Fibroblast of villous mesenchyme (primary cell): ENCODE data around the gene HELZ2. TPM values are rescaled to one million over a fixed set of nuclear protein-coding genes. Genes with fewer than 3 reads are reported as not detected.
"Not testable (repeated sequence)": the region's sequence is repeated elsewhere in the genome, so short reads cannot be mapped to it uniquely, and the experiment has no call there.

ENCODE experiments used
- DNase-seq: peaks from one replicate; pipeline ENCODE4 v3.0.0-alpha.2; 2010; ENCODE audit warnings: low read depth
- H3K4me3 ChIP-seq: 2 replicates; pipeline ENCODE4 v1.5.1; 2011; ENCODE audit warnings: low read depth, mild to moderate bottlenecking, low read length
- total RNA-seq: library from RNA; depleted of rRNA; stranded (reverse); fragments of >200 nt; gene quantifications from 2 replicates; pipeline ENCODE4 v1.2.3, GENCODE V29; 2012
- TF ChIP-seq, protein P1 (sequence below): IDR thresholded peaks from 2 replicates; pipeline ENCODE4 v1.5.1; 2012; ENCODE audit warnings: low read depth, mild to moderate bottlenecking, low read length; ENCODE audit not compliant: insufficient read depth

HELZ2 gene
- total RNA-seq, 1 donor = 46.6 TPM

DNA sequence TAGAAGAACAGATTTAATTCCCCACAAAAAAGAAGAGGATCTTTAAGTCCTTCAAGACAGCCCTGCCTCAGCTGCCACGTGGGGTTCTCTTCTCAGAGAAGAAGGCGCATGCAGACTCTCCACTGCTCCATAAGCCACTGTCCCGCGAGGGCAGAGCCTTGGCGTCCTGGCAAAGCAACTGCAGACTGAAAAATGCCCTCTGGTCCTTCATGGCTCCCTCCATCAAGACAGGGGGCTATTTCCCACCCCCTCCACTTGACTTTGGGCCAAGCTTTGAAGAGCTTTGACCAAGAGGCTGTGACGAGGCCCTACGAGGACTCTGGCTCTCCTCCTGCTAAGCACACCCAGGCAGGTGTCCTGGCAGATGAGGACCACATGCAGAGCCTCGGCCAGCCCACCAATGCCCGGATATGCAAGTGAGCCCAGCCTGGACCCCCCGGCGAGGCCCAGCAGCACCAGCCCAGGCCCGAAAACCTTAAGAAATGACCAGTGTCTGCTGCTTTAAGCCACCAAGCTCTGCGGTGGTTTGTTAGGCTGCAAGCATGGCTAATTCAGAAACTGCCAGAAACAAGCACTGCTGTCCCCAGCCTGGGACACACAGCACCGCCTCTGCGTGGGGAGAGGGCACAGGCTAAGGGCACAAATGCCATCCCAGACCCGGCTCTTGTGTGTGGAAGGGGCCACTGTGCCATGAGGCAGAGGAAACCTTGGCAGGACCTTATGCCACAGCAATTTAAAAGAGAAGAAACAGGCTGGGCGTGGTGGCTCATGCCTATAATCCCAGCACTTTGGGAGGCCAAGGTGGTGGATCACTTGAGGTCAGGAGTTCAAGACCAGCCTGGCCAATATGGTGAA lies 36.8 kb upstream of the HELZ2 start:
- H3K4me3 ChIP-seq = no peak overlapping the region
- no peak for DNase-seq
- TF ChIP-seq, protein P1, sequence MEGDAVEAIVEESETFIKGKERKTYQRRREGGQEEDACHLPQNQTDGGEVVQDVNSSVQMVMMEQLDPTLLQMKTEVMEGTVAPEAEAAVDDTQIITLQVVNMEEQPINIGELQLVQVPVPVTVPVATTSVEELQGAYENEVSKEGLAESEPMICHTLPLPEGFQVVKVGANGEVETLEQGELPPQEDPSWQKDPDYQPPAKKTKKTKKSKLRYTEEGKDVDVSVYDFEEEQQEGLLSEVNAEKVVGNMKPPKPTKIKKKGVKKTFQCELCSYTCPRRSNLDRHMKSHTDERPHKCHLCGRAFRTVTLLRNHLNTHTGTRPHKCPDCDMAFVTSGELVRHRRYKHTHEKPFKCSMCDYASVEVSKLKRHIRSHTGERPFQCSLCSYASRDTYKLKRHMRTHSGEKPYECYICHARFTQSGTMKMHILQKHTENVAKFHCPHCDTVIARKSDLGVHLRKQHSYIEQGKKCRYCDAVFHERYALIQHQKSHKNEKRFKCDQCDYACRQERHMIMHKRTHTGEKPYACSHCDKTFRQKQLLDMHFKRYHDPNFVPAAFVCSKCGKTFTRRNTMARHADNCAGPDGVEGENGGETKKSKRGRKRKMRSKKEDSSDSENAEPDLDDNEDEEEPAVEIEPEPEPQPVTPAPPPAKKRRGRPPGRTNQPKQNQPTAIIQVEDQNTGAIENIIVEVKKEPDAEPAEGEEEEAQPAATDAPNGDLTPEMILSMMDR = no peak

DNA sequence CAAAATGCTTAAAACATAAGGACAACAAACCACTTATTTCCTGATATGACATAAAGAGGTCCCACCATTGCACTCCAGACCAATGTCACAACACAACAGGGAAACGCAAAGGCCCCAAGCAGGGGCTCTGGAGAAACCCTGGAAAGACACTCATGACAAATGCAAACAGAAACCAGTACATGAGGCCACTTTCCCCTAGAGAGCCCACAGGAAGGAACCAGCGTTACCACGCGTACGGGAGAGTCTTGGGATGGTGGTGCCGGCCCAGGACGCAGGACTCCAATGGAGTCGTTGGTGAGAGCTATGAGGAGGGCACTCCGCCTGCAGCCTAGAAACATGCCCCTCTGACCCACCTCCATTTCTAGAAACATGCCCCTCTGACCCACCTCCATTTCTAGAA lies 32.6 kb upstream of the HELZ2 start:
- TF ChIP-seq, protein P1 = no peak
- DNase-seq = no peak

DNA sequence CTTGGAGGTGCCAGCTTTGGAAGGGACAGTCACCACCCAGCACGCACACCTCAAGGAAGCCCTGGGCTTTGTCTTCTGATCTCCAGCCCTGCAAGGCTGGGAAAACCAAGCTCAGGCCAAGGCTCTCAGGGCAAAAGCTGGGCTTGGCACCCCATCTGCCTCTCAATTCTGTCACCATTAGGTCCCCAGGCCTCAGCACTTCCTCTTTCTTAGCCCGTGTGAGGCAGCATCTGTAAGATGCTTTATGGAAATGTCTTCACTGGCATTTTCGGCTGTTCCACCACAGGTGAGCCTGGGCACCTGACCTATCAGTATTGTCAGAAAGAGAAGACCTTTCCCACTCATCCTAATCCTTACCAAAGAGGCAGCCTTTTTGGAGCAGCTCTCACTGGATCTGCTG lies 28.3 kb upstream of the HELZ2 start:
- H3K4me3 ChIP-seq = no peak overlapping the region
- TF ChIP-seq, protein P1 = no peak
- no peak for DNase-seq

More for the DNA sequence above, 32.6 kb upstream of the HELZ2 start:
- no peak overlapping the region for H3K4me3 ChIP-seq

GRCh38 chr20:63601679-63602078 lies 27.6 kb upstream of the HELZ2 start:
- not testable (repeated sequence) for DNase-seq, H3K4me3 ChIP-seq

GRCh38 chr20:63599396-63600050 lies 25.5 kb upstream of the HELZ2 start:
- TF ChIP-seq, protein P1 = no peak
- no peak overlapping the region for H3K4me3 ChIP-seq
- no peak for DNase-seq

DNA sequence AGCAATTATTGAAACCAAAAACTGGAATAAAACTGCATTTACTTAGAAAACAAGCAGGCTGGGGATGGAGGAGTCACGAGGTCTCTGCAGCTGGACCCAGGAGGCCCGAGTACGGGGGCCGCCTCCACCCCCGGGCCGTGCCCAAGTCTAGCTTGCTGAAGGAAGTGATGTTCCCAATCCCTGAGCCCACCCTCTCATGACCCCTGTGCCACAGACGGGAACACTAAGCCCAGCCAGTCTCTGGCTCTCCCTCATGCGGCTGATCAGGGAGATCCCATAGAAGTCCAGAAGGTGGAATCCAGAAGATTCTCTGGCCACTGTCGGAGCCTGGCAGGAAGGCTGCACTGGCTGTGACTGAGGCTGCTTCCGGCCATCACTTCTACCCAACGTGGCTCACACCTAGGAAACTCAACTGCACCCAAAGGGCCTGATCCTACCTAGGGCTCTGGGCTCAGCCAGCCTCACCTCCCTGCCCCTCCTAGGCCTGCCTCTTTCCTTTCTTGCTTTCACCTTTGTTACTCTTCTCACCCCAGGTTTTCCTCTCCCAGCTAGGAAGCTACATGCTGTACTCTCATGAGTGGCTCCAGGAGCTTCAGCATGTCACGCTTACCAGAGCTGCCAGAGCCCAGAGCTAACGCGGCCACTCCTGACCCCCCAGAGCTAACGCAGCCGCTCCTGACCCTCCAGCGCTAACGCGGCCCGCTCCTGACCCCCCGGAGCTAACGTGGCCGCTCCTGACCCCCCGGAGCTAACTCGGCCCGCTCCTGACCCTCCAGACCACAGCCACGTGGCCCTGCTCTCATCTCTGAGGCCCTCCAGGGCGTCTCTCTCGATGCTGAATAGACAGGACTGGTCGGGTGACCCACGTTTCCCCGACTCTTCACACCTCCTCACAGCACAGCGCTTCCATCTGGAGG lies 24.7 kb upstream of the HELZ2 start:
- no peak overlapping the region for H3K4me3 ChIP-seq
- TF ChIP-seq, protein P1 = no peak
- DNase-seq = no peak
